GM12892 (cell line): ENCODE data around the gene TPO.

Source experiments
- POLR2AphosphoS5 ChIP-seq: IDR thresholded peaks from 2 replicates; pipeline ENCODE4 v1.6.1; 2011; ENCODE audit warnings: low read depth, low read length, control low read depth
- TAF1 ChIP-seq: IDR thresholded peaks from 2 replicates; pipeline ENCODE4 v1.6.1; 2011; ENCODE audit warnings: low read depth, mild to moderate bottlenecking, control low read depth, low read length, borderline replicate concordance

DNA sequence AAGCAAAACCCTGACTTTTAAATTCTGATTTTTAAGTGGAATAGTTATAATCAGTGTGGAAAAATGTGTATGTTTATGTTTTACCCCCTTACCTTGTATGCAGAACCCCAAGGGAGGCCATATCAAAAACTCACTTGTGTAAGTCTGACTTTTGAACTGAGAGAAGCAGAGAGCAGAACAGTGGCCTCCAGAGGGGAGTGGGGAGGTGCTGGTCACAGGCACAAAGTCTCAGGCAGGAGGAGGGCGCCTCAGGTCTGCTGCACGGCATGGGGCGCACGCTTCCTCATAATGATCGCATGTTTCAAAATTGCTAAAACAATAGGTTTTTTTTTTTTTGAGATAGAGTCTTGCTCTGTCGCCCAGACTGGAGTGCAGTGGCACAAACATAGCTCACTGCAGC lies 127.8 kb downstream of the TPO start:
- no peak for TF ChIP-seq TAF1
- TF ChIP-seq POLR2AphosphoS5 = no peak
